ENCODE data around the gene MYD88. TPM values are rescaled to one million over a fixed set of nuclear protein-coding genes. Genes with fewer than 3 reads are reported as not detected.

MYD88 gene
- total RNA-seq, 1 experiment from 2014 or later, result 23.0 TPM

- H2AFZ ChIP-seq (ENCODE audit: low read length), result no peak overlapping the region
- H3K27ac ChIP-seq (ENCODE audit: low read length), result no peak overlapping the region
- H3K4me3 ChIP-seq (ENCODE audit: low read length), result no peak overlapping the region
- no peak for DNase-seq
- no peak overlapping the region for H3K4me2 ChIP-seq (ENCODE audit: low read depth, low read length, poor library complexity, severe bottlenecking)
- H4K20me1 ChIP-seq (ENCODE audit: insufficient read depth, low read depth, low read length), result no peaks in the 10 kb centered on the region
- H3K79me2 ChIP-seq (ENCODE audit: low read length), result no peaks in the 10 kb centered on the region
- no peak overlapping the region for H3K9ac ChIP-seq (ENCODE audit: low read length)
- H3K27me3 ChIP-seq (ENCODE audit: low read length), result no peaks in the 10 kb centered on the region
- H3K9me3 ChIP-seq (ENCODE audit: low read length), result no peaks in the 10 kb centered on the region
- H3K9me2 ChIP-seq (replicated peaks; ENCODE audit: insufficient read depth, low read length), result no peaks in the 10 kb centered on the region
- H3K4me1 ChIP-seq (ENCODE audit: low read length), result no peaks in the 10 kb centered on the region
- no peaks in the 10 kb centered on the region for H3K36me3 ChIP-seq (ENCODE audit: insufficient read depth, low read length)
Observed at GRCh38 chr3:38115645-38116427, 22.6 kb upstream of the MYD88 start.

GRCh38 chr3:38116471-38117162 lies 21.8 kb upstream of the MYD88 start:
- Histone ChIP-seq H3K79me2 (ENCODE audit: low read length) (no peaks in the 10 kb centered on the region), H3K27ac (ENCODE audit: low read length) (no peak overlapping the region), H3K9ac (ENCODE audit: low read length) (no peak overlapping the region), H3K4me1 (ENCODE audit: low read length) (no peaks in the 10 kb centered on the region), H3K36me3 (ENCODE audit: insufficient read depth, low read length) (no peaks in the 10 kb centered on the region), H2AFZ (ENCODE audit: low read length) (no peak overlapping the region), H3K9me3 (ENCODE audit: low read length) (no peaks in the 10 kb centered on the region), H3K4me3 (ENCODE audit: low read length) (no peak overlapping the region), H3K9me2 (replicated peaks; ENCODE audit: insufficient read depth, low read length) (no peaks in the 10 kb centered on the region), H3K4me2 (ENCODE audit: low read depth, low read length, poor library complexity, severe bottlenecking) (no peak overlapping the region), H4K20me1 (ENCODE audit: insufficient read depth, low read depth, low read length) (no peaks in the 10 kb centered on the region), H3K27me3 (ENCODE audit: low read length) (no peaks in the 10 kb centered on the region)
- no peak for DNase-seq

- Histone ChIP-seq H3K9ac (ENCODE audit: low read length) (no peak overlapping the region), H3K36me3 (ENCODE audit: insufficient read depth, low read length) (no peaks in the 10 kb centered on the region), H3K4me2 (ENCODE audit: low read depth, low read length, poor library complexity, severe bottlenecking) (no peak overlapping the region), H4K20me1 (ENCODE audit: insufficient read depth, low read depth, low read length) (no peaks in the 10 kb centered on the region), H3K9me3 (ENCODE audit: low read length) (no peaks in the 10 kb centered on the region), H3K4me3 (ENCODE audit: low read length) (no peak overlapping the region), H3K9me2 (replicated peaks; ENCODE audit: insufficient read depth, low read length) (no peaks in the 10 kb centered on the region), H3K27ac (ENCODE audit: low read length) (no peak overlapping the region), H3K4me1 (ENCODE audit: low read length) (no peaks in the 10 kb centered on the region), H2AFZ (ENCODE audit: low read length) (no peak overlapping the region), H3K27me3 (ENCODE audit: low read length) (no peaks in the 10 kb centered on the region), H3K79me2 (ENCODE audit: low read length) (no peaks in the 10 kb centered on the region)
- no peak for DNase-seq
Observed at GRCh38 chr3:38117163-38117716, 21.2 kb upstream of the MYD88 start.

GRCh38 chr3:38117748-38118420 lies 20.6 kb upstream of the MYD88 start:
- DNase-seq, result peak; percentile 93
- Histone ChIP-seq H3K4me1 (ENCODE audit: low read length) (no peaks in the 10 kb centered on the region), H3K4me2 (ENCODE audit: low read depth, low read length, poor library complexity, severe bottlenecking) (no peak overlapping the region), H3K27ac (ENCODE audit: low read length) (no peak overlapping the region), H4K20me1 (ENCODE audit: insufficient read depth, low read depth, low read length) (no peaks in the 10 kb centered on the region), H2AFZ (ENCODE audit: low read length) (no peak overlapping the region), H3K27me3 (ENCODE audit: low read length) (no peaks in the 10 kb centered on the region), H3K9me2 (replicated peaks; ENCODE audit: insufficient read depth, low read length) (no peaks in the 10 kb centered on the region), H3K36me3 (ENCODE audit: insufficient read depth, low read length) (peaks cover 2% of the 10 kb centered on the region), H3K9me3 (ENCODE audit: low read length) (no peaks in the 10 kb centered on the region), H3K4me3 (ENCODE audit: low read length) (no peak overlapping the region), H3K79me2 (ENCODE audit: low read length) (no peaks in the 10 kb centered on the region), H3K9ac (ENCODE audit: low read length) (no peak overlapping the region)

- Histone ChIP-seq H3K4me3 (ENCODE audit: low read length) (no peak overlapping the region), H3K9me2 (replicated peaks; ENCODE audit: insufficient read depth, low read length) (no peaks in the 10 kb centered on the region), H3K9ac (ENCODE audit: low read length) (no peak overlapping the region), H2AFZ (ENCODE audit: low read length) (no peak overlapping the region), H3K9me3 (ENCODE audit: low read length) (no peaks in the 10 kb centered on the region), H3K36me3 (ENCODE audit: insufficient read depth, low read length) (peaks cover 7% of the 10 kb centered on the region), H3K79me2 (ENCODE audit: low read length) (no peaks in the 10 kb centered on the region), H3K4me2 (ENCODE audit: low read depth, low read length, poor library complexity, severe bottlenecking) (no peak overlapping the region), H3K4me1 (ENCODE audit: low read length) (no peaks in the 10 kb centered on the region), H3K27me3 (ENCODE audit: low read length) (no peaks in the 10 kb centered on the region), H3K27ac (ENCODE audit: low read length) (no peak overlapping the region), H4K20me1 (ENCODE audit: insufficient read depth, low read depth, low read length) (no peaks in the 10 kb centered on the region)
- DNase-seq, result no peak
Observed at GRCh38 chr3:38118421-38119247, 19.8 kb upstream of the MYD88 start.

GRCh38 chr3:38119248-38119544 lies 19.3 kb upstream of the MYD88 start:
- Histone ChIP-seq H3K27me3 (ENCODE audit: low read length) (no peaks in the 10 kb centered on the region), H3K4me1 (ENCODE audit: low read length) (no peaks in the 10 kb centered on the region), H3K4me2 (ENCODE audit: low read depth, low read length, poor library complexity, severe bottlenecking) (no peak overlapping the region), H3K36me3 (ENCODE audit: insufficient read depth, low read length) (peaks cover 10% of the 10 kb centered on the region), H3K9me2 (replicated peaks; ENCODE audit: insufficient read depth, low read length) (no peaks in the 10 kb centered on the region), H4K20me1 (ENCODE audit: insufficient read depth, low read depth, low read length) (no peaks in the 10 kb centered on the region), H3K79me2 (ENCODE audit: low read length) (no peaks in the 10 kb centered on the region), H2AFZ (ENCODE audit: low read length) (no peak overlapping the region), H3K27ac (ENCODE audit: low read length) (no peak overlapping the region), H3K4me3 (ENCODE audit: low read length) (no peak overlapping the region), H3K9me3 (ENCODE audit: low read length) (no peaks in the 10 kb centered on the region), H3K9ac (ENCODE audit: low read length) (no peak overlapping the region)
- no peak for DNase-seq

GRCh38 chr3:38119821-38120692 lies 18.4 kb upstream of the MYD88 start:
- Histone ChIP-seq H3K4me3 (ENCODE audit: low read length) (no peak overlapping the region), H4K20me1 (ENCODE audit: insufficient read depth, low read depth, low read length) (0 out of 2 replicates have a peak, but pooled peaks cover 4% of the 10 kb centered on the region), H3K36me3 (ENCODE audit: insufficient read depth, low read length) (peaks cover 17% of the 10 kb centered on the region), H3K9me3 (ENCODE audit: low read length) (no peaks in the 10 kb centered on the region), H3K9ac (ENCODE audit: low read length) (no peak overlapping the region), H3K4me2 (ENCODE audit: low read depth, low read length, poor library complexity, severe bottlenecking) (no peak overlapping the region), H2AFZ (ENCODE audit: low read length) (no peak overlapping the region), H3K79me2 (ENCODE audit: low read length) (no peaks in the 10 kb centered on the region), H3K27ac (ENCODE audit: low read length) (no peak overlapping the region), H3K27me3 (ENCODE audit: low read length) (no peaks in the 10 kb centered on the region), H3K4me1 (ENCODE audit: low read length) (no peaks in the 10 kb centered on the region), H3K9me2 (replicated peaks; ENCODE audit: insufficient read depth, low read length) (no peaks in the 10 kb centered on the region)
- DNase-seq, result no peak
